ENCODE measurements around the gene ELK3.

DNA sequence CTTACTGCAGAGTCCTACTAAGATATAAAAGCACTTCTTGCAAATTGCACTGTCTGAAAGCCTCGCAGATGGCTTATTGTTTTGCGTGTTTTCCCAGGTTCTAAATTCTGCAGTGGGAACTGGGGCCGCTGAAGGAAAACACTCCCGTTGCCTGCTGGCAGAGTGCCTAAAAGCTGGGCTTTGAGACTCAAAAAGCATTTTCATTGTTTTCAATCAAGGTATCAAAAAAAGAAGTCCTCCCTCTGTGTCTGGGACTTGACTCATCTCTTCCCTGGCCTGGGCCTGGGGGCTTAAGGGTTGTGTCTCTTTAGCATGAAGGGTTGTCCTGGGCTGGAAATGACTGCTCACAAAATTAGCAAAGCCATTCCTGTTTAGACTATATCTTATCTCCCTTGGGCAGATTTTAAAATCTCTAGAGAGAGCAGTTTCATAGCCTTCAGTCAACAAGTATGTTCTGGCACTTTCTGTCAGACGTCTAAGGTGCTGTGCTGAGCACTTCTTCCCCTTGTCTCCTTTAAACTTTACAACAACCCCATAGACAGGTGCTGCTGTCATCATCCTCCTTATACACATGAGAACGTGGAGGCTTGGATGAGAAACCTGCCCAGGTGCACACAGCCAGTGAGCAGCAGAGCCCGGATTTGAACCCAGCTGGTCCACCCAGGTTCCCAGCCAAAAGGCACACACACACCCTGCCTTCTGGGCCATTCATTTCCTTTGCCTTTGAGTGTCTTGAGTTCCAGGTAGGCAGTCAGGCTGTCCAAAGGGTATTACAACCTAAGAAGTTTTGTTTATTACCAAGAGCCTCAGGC, 31.1 kb downstream of the ELK3 start:
- TF ChIP-seq POLR2A (IDR thresholded peaks at IDR 0.05), result no peak
- TF ChIP-seq, protein P1, sequence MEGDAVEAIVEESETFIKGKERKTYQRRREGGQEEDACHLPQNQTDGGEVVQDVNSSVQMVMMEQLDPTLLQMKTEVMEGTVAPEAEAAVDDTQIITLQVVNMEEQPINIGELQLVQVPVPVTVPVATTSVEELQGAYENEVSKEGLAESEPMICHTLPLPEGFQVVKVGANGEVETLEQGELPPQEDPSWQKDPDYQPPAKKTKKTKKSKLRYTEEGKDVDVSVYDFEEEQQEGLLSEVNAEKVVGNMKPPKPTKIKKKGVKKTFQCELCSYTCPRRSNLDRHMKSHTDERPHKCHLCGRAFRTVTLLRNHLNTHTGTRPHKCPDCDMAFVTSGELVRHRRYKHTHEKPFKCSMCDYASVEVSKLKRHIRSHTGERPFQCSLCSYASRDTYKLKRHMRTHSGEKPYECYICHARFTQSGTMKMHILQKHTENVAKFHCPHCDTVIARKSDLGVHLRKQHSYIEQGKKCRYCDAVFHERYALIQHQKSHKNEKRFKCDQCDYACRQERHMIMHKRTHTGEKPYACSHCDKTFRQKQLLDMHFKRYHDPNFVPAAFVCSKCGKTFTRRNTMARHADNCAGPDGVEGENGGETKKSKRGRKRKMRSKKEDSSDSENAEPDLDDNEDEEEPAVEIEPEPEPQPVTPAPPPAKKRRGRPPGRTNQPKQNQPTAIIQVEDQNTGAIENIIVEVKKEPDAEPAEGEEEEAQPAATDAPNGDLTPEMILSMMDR (IDR thresholded peaks at IDR 0.05), result no peak

All from body of pancreas (tissue), 4 donors.